GM12864 (cell line): ENCODE measurements around the gene RPUSD1.

ENCODE experiments used
- DNase-seq: peaks from one replicate; pipeline ENCODE4 v3.0.0-alpha.2; 2011; ENCODE audit warnings: low read depth
- H3K4me3 ChIP-seq: 2 replicates; pipeline ENCODE4 v1.5.1; 2011; ENCODE audit warnings: mild to moderate bottlenecking, low read depth, low read length, control low read depth
- TF ChIP-seq, protein P1 (sequence below): IDR thresholded peaks from 2 replicates; pipeline ENCODE4 v1.5.1; 2011; ENCODE audit warnings: low read depth, mild to moderate bottlenecking, moderate library complexity, low read length, control low read depth, inconsistent platforms; ENCODE audit errors: missing control alignments

RPUSD1 gene

DNA sequence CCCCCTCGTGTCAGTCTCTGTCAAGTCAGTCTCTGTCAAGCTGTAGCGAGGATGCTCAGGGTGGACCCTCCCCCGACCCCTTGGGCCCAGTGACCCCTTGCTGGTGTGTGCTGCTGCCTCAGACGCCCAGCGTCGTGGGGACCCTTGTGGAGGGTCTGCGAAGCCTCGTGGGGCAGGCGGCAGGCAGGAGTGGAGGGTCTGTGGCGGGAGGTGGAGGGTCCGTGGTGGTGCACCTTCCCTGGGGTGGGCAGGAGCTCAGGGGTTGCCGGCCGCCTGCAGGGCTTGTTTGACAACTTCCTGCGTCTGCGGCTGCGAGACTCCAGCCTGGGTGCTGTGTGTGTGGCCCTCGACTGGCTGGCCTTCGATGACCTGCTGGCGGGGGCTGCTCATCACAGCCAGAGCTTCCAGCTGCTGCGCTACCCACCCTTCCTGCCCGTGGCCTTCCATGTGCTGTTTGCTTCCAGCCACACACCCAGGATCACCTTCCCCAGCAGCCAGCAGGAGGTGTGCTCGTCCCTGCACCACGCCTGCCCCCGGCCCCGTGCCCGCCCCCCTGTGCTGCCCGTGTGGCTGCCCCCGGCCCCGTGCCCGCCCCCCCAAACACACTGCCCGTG lies 6.8 kb upstream of the RPUSD1 start:
- TF ChIP-seq, protein P1, sequence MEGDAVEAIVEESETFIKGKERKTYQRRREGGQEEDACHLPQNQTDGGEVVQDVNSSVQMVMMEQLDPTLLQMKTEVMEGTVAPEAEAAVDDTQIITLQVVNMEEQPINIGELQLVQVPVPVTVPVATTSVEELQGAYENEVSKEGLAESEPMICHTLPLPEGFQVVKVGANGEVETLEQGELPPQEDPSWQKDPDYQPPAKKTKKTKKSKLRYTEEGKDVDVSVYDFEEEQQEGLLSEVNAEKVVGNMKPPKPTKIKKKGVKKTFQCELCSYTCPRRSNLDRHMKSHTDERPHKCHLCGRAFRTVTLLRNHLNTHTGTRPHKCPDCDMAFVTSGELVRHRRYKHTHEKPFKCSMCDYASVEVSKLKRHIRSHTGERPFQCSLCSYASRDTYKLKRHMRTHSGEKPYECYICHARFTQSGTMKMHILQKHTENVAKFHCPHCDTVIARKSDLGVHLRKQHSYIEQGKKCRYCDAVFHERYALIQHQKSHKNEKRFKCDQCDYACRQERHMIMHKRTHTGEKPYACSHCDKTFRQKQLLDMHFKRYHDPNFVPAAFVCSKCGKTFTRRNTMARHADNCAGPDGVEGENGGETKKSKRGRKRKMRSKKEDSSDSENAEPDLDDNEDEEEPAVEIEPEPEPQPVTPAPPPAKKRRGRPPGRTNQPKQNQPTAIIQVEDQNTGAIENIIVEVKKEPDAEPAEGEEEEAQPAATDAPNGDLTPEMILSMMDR = no peak
- no peak overlapping the region for H3K4me3 ChIP-seq
- DNase-seq = no peak

DNA sequence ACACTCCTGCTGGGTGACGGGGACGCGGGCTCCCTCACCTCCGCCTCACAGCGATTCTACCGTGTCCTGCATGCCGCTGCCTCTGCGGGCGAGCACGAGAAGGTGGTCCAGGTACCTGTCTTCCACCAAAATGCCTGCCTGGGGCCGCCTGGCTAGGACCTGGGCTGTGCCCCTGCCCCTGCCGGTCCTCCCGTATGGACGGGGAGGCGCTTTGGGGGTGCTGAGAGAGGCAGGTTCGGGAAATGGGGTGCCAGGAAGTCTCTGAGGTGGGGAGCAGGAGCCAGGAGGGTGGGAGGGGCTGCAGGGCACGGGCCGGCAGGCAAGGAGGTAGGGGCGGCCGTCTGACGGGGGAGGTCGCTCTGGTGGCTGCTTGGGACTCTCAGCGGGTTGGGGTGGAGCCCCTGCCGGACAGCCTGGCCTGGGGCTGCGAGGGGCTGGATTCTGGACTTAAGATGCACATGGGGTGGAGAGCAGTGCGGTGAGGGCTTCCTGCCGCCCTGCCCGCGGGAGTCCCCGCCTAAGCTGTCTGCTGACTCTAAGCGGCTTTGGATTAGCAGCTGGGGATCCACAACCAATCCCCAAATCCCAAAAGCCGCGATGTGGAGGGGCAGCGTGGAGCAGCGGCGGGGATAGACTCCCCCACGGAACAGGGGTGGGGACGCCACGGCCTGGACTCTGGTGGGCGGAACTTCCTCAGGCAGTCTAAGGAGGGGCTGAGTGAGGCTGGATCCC lies 6.1 kb upstream of the RPUSD1 start:
- TF ChIP-seq, protein P1 = no peak
- H3K4me3 ChIP-seq = no peak overlapping the region
- no peak for DNase-seq

DNA sequence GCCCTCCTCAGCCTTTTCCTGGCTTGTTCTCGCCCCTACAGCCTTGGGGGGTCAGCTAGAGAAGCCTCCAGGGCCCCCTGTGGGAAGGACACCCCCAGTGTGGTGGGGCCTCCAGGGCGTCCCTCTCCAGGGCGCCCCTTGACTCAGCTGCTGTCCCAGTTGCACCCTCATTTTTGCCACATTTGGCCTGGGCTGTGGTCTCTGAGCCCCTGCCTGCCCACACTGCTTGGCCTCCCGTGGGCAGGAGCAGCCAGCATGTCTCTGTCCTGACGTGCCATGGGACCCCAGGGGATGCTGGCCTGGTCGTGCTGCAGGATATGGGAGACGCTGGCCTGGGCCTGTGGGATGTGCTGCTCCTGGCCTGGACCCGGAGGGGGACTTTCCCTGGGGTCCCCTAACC lies 5.2 kb upstream of the RPUSD1 start:
- no peak for DNase-seq
- TF ChIP-seq, protein P1 = no peak
- H3K4me3 ChIP-seq = no peak overlapping the region

DNA sequence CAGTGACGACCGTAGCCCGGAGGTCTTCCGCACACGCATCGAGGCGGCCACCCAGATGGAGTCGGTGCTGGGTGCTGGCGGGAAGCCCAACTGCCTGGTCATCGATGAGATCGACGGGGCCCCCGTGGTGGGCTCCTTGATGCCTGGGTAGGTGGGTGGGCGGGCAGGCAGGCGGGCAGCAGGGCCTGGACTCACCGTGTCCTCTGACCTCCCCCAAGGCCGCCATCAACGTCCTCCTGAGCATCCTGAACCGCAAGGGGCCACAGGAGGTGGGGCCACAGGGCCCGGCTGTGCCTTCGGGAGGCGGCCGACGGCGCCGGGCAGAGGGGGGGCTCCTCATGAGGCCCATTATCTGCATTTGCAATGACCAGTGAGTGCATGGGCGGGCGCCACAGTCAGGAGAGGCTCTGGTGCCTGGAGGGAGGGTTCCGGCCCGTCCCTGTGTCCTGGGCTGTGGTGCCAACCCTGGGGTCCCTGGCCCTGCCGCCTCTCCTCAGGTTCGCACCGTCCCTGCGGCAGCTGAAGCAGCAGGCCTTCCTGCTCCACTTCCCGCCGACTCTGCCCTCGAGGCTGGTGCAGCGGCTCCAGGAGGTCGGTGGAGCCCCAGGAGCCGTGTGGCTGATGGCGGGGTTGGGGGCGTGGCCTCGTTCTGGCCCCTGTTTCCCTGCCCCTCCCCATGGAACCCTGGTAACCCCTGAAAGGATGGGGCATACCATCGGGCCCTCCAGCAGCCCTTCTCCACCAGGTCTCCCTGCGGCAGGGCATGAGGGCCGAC lies 4.2 kb upstream of the RPUSD1 start:
- H3K4me3 ChIP-seq = no peak overlapping the region
- no peak for DNase-seq
- TF ChIP-seq, protein P1 = no peak

DNA sequence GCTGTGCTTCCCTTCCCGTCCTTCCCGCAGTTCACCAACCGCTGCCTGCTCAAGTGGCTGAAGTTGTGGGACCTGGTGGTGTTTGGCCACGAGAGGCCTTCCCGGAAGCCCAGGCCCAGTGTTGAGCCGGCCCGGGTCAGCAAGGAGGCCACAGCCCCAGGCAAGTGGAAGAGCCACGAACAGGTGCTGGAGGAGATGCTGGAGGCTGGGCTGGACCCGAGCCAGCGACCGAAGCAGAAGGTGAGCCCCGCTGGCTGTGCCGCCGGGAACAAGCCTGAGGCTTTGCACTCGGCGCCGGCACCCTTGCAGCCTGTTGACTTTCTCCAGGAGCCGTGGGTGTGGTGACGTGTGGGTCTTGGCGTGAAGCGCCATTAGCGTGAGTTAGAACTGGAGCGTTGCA lies 3.0 kb upstream of the RPUSD1 start:
- no peak for DNase-seq
- H3K4me3 ChIP-seq = no peak overlapping the region
- TF ChIP-seq, protein P1 = no peak

DNA sequence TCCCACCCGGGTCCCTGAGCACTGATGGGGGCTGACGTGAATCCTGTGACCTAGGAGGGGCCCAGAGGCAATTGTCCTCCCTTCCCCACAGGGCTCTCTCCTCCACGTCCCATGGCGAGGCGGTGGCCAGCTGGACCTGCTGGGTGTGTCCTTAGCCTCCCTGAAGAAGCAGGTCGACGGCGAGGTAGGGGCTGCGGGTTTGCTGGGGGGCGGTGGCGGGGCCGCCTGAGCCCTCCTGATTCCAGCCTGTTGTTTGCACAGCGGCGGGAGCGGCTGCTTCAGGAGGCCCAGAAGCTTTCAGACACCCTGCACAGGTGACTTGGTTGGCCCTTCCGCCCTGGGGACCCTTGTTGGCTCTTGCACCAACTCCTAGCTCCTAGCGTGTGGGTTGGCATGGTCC lies 1.9 kb upstream of the RPUSD1 start:
- TF ChIP-seq, protein P1 = no peak
- DNase-seq = no peak
- H3K4me3 ChIP-seq = no peak overlapping the region
